RWPE1 (cell line): Measurements from ENCODE around the gene SMPD4.
"Not testable (repeated sequence)": the region's sequence is repeated elsewhere in the genome, so short reads cannot be mapped to it uniquely, and the experiment has no call there.

Experiments
- CTCF ChIA-PET: fragments of 350-600 bp; sonication (Branson Sonifier 250); formaldehyde crosslinking; extraction: SDS; loops from one replicate; lab custom pipeline; 2021; lab: Yijun Ruan, JAX
- POLR2A ChIA-PET: fragments of 400-600 bp; formaldehyde crosslinking; extraction: SDS; loops from one replicate; lab custom pipeline; 2020; ENCODE audit warnings: antibody characterized with exemption; ENCODE audit not compliant: low non-redundant PET; lab: Yijun Ruan, JAX
- DNase-seq: peaks from one replicate; pipeline ENCODE4 v3.0.0; 2012; ENCODE audit warnings: low spot score
- H3K27ac ChIP-seq: fragments of 450-650 bp; 2 replicates; pipeline ENCODE4 v1.5.1; 2017
- CTCF ChIP-seq: fragments of 450-650 bp; conservative IDR thresholded peaks from 2 replicates; pipeline ENCODE4 v1.5.1; 2017; ENCODE audit warnings: low read depth, mild to moderate bottlenecking

The SMPD4 gene

DNA sequence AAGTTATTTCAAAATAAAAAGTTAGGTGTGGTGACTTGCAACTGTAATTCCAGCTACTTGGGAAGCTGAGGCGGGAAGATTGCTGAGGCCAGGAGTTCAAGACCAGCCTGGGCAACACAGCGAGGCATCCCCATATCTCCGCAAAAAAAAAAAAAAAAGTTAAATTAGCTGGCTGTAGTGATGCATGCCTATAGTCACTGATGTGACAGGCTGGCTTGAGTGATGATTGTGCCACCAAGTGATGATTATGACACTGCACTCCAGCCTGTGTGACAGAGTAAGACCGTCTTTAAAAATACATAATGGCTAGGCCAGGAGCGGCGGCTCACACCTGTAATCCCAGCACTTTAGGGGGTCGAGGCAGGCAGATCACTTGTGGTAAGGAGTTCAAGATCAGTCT is 11.5 kb downstream of the SMPD4 start:
- no peak for TF ChIP-seq CTCF
- DNase-seq: no peak
- ChIA-PET CTCF (no interaction called here), POLR2A (interaction anchor here (0.7 kb wide), 1 partner anchor 12 kb away, joined by 3 read pairs; no protein-coding TSS in a partner anchor)
- H3K27ac ChIP-seq: no peak overlapping the region

DNA sequence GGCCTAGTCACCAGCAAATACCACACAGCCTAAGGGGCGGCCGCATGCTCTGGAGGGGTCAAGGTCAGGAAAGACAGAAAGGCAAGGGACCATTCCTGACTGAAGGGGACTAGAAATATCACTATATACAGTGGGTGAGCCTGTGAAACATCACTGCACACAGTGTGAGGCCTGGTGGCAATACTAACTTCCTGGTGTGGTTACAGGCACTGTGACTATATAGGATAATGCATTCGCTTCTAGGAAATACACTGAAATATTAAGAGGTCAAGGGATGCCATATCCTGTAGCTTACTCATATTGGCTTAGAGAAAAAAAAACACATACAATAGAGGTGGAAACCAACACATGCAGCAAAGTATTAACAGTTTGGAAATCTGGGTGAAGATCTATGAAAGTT is 12.2 kb downstream of the SMPD4 start:
- CTCF ChIA-PET: not testable (repeated sequence)
- POLR2A ChIA-PET: interaction anchor here (0.7 kb wide), 1 partner anchor 13 kb away, joined by 3 read pairs; no protein-coding TSS in a partner anchor

GRCh38 chr2:130166611-130167010 is 14.8 kb downstream of the SMPD4 start:
- H3K27ac ChIP-seq, POLR2A ChIA-PET, CTCF ChIA-PET, DNase-seq: not testable (repeated sequence)

More for the DNA sequence above, 12.2 kb downstream of the SMPD4 start:
- DNase-seq, H3K27ac ChIP-seq: not testable (repeated sequence)

DNA sequence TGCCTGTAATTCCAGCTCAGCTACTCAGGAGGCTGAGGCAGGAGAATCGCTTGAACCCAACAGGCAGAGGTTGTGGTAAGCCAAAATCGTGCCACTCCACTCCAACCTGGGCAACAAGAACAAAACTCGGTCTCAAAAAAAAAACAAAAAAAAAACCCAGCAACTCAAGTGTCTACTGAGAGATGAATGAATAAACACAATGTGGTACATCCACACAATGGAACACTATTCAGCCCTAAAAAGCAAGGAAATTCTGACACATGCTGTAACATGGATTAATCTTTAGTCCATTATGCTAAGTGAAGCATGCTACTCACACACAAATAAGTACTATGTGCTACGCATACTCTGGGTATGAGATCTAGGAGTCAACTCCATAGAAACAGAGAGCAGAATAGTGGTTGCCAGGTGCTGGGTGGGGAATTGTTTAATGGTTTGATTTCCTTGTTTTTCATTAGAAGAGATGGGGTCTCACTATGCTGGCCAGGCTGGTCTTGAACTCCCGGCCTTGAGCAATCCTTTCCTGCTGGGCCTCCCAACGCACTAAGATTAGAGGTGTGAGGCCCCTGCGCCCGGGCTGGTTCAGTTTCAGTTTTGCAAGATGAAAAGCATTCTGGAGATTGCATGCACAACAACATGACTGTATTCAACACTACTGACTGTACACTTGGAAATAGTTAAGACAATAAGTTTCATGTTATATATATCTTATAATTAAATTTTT is 15.9 kb downstream of the SMPD4 start:
- POLR2A ChIA-PET: no interaction called here
- TF ChIP-seq CTCF: no peak
- CTCF ChIA-PET: no interaction called here
- no peak overlapping the region for H3K27ac ChIP-seq
- no peak for DNase-seq

- H3K27ac ChIP-seq: no peak overlapping the region
- TF ChIP-seq CTCF: no peak
- POLR2A ChIA-PET: no interaction called here
- no peak for DNase-seq
- CTCF ChIA-PET: no interaction called here
These were observed 18.4 kb downstream of the SMPD4 start for GRCh38 chr2:130162968-130163367.

- POLR2A ChIA-PET, DNase-seq, CTCF ChIA-PET, H3K27ac ChIP-seq: not testable (repeated sequence)
These were observed 18.9 kb downstream of the SMPD4 start for GRCh38 chr2:130162486-130162885.

DNA sequence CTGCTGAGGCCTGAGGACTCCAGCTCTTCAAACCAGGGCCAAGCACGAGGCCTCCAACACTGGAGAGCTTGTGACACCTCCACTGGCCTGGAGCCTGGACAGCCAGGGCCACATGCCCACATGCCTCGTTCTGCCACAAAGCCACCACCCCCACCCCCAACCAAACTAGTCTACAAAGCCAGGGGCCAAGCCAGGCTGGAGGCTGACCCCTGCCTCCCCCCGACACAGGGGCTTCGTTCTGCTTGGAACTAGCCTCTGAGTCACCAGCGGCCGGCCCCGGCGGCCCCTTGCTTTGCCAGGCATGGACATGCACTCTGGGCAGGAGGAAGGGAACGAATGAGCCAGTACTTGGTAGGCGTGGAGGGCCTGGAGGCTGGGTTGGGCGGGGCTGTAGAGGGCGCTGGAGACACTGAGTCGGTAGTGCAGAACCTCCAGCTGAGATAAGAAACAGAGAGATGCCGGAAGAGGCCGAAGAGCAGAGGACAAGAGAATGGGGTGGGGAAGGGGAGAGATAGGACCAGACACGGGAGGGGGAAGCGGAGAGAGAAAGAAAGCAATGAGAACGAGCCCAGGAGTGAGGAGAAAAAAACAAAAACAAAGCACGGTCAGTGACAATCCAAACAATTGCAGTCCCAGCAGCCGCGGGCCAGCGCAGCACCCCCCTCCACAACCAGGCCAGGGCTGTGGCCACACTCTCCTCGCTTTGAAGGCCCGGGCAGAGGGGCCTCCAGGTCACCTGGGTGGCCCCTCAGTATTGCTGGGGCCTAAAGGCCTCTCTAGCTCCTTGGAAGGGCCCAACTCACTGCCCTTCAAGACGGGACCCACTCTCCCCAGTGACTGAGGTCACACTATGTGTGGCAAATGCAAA is 20.3 kb downstream of the SMPD4 start:
- DNase-seq: not testable (repeated sequence)

DNA sequence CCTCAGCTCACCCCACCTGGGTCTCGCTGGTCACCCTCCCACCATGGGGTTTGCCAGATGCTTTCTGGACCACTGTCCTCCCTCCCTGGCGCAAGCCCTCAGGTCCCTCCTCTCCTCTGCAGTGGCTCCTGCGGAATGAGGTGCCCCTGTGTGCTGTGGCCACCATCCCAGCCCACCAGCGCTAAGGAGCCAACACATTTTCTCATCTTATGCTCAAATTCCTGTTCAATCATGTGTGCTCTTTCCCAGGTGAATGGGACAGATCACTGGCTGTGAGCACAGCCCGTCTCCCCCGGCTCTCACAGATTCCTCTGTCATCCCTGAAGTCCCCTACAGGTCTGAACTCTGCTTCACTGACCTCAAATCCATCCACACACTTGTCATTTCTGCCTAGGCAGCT is 21.3 kb downstream of the SMPD4 start:
- H3K27ac ChIP-seq: no peak overlapping the region
- DNase-seq: no peak
- CTCF ChIA-PET: no interaction called here
- POLR2A ChIA-PET: no interaction called here
- no peak for TF ChIP-seq CTCF

More for the DNA sequence above, 20.3 kb downstream of the SMPD4 start:
- POLR2A ChIA-PET, H3K27ac ChIP-seq, CTCF ChIA-PET: not testable (repeated sequence)

GRCh38 chr2:130159376-130159775 is 22.0 kb downstream of the SMPD4 start:
- POLR2A ChIA-PET, CTCF ChIA-PET, DNase-seq, H3K27ac ChIP-seq: not testable (repeated sequence)
